GM18858 (cell line): ENCODE data around the gene PTH2.
"Not testable (repeated sequence)": the region's sequence is repeated elsewhere in the genome, so short reads cannot be mapped to it uniquely, and the experiment has no call there.

ENCODE experiments used
- ATAC-seq: cut with Tn5 transposase; IDR thresholded peaks from one replicate; pipeline ENCODE4 v1.9.1; 2021; ENCODE audit not compliant: unreplicated experiment

Gene PTH2

DNA sequence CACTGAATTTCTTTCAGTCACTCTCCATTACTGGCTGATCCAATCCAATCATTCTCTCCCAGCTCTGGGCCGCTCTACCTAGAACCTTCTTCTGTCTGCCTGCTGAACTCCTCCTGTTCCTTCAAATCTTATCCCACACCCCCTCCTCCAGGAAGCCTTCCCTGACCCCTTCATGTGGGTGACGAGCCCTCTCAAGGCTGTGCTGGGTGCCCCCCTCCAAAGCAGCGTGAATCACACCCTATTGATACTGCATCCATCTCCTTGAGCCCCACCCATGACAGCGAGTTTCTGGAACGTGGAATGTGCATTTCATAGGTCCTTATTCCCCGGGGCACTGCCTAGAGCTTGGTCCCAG is 25.2 kb upstream of the PTH2 start:
- no peak for ATAC-seq

DNA sequence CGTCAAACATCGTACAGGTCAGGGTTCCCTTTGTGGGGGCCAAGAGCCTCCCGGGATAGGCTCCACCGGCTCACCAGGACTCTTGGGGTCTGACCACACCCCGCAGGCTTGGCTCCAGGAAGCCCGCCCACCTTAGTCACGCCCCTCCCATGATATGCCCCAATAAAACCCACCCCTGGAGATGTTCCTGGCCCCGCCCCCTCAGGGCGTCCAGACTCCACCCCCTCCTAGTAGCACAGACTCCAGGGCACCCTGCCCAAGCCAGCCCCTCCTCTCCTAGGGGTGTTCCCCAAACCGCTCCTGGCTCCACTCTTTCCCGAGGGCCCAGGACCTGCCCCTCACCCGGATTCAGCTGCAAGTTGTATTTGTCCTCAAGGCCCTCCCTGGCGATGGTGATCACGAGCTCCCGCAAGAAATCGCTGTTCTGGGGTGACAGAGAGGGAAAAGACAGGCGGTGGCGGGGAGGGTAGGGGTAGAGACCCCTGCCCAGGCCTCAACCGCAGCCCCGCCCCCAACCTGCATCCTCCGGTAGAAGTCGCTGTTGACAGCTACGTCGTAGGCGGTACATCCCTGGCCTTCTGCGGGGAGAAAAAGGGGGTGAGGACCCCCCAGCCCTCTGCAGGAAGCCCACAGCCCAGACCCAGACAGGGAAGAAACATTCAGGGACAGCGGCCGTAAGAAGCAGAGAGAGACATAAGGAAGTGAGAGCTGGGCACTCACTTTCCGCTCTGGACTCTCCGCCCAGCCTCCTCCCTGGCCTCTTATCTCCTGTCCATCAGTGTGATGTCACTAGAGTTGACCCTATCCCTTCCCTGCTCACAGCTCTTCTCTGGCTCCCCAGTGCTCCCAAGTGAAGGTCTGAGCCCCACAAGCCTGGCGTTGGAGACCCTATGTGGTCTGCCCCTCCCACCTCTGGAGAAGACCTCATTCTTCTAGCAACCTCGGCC is 24.5 kb upstream of the PTH2 start:
- no peak for ATAC-seq

DNA sequence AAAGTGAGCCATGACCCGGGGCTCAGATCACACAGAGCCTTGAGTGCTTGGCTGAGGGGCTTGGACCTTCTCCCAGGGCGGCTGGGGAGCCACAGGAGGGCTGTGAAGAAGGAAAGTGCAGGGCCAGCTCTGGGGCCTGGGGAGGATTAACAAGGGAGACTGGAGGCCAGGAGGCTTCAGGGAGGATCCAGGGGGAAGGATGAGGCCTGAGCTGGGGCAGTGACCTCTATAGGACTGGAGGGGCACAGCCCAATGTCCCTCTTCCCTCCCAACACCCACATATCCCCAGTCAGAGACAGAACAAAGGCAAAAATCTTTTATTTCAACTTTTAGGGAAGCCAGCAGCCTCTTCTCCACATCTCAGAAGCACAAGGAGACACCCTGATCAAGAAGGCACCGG is 22.8 kb upstream of the PTH2 start:
- no peak for ATAC-seq

DNA sequence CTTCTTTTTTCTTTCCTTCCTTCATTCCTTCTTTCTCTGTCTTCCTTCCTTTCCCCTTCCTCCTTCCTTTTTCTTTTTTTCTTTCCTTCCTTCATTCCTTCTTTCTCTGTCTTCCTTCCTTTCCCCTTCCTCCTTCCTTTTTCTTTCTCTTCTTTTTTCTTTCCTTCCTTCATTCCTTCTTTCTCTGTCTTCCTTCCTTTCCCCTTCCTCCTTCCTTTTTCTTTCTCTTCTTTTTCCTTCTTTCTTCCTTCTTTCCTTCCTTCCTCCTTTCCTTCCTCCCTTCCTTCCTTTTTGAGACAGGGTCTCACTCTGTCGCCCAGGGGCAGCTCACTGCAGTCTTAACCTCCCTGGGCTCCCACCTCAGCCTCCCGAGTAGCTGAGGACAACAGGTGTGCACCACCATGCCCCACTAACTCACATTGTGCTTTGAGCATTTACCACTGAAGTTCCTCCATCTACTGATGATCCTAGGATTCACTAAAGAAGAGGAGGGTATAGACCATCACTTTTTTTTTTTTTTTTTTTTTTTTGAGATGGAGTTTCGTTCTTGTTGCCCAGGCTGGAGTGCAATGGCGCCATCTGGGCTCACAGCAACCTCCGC is 21.0 kb upstream of the PTH2 start:
- ATAC-seq: not testable (repeated sequence)

DNA sequence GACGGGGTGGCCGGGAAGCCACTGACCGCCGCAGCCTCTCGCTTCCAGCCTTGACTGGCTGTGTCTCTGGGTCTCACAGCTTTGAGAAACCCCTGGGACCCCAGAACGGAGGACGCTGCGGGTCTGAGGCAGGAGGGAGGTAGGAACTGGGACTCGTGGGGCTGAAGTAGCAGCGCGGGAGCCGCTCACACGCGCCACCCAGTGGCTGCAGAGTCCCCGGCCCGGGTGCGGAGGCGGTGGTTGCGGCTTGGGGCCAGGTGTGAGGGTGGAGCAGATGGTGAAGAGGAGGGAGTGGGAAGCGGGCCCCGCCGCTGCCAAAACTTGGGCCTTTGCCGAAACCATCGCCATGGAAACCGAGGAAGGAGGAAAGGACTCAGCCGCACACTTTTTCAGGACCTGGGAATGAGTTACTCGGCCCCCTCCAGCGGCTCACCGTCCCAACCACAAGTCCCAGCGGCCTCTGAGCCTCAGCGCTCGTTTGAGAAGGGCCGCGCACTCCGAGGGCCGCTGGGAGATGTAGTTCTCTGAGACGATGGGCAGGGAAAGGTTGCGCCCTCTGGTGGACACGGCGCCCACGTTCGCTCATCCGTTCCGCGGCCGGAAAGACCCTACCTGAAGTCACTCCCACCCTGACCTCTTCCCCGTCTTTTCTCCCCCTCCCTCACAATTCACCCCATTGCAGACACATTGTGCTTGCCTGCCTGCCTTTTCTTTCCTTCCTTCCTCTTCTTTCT is 20.3 kb upstream of the PTH2 start:
- peak; percentile 59 for ATAC-seq

DNA sequence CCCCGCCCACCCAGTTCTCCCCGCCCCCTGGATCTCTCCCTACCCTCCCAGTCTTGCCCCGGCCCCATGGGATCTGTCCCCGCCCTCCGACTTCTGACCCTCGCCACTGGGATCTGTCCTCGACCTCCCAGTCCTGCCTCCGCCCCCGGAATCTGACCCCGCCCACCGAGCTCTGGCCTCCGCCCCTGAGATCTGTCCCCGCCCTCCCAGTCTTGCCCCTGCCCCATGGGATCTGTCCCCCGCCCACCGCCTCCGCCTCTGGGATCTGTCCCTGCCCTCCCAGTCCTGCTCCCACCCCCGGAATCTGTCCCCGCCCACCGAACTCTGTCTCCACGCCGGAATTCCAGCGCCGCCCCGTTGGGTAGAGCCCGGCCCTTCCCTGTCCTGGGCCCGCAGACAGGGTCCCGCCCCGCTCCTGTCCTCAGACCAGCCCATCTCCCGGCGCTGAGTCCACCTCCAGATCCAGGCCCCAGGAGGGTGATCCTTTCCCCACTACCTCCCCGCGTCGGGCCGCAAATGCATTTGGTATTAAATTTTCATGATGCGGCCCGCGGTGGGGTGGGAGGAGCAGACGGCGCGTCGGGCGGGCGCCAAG is 19.6 kb upstream of the PTH2 start:
- no peak for ATAC-seq

DNA sequence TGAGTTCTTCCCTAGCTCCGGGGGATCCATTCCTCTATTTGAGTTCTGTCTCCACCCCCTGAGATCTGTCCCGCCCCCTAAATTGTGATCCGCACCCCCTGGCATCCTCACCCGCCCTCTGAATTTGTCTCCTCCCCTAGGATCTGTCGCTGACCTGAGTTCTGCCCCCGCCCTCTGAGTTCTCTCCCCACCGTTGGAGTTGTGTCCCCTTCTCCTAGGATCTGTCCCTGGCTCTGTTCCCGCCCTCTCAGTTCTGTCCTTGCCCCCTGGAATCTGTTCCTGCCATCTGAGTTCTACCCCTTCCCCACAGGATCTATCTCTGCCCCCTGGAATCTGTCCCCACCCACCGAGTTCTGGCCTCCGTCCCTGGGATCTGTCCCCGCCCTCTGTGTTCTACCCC is 19.1 kb upstream of the PTH2 start:
- no peak for ATAC-seq

DNA sequence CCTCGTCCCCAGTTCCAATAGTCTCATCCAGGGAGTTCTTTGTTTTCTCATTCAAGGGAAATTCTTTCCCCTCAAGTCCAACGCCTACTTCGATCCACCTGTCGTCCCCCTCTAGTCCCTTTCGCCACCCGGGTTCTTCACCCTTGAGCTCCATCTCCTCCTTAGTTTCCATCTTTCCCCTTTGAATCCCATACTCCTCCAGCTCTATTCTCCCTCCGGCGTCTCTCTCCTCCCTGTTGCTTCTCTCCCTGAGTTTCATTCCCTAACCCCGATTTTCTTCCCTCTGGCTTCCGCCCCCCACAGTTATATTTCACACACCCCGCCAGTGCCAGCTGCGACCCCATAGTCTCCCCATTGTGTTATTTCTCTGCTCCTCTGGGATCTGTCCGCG is 18.7 kb upstream of the PTH2 start:
- ATAC-seq: no peak

DNA sequence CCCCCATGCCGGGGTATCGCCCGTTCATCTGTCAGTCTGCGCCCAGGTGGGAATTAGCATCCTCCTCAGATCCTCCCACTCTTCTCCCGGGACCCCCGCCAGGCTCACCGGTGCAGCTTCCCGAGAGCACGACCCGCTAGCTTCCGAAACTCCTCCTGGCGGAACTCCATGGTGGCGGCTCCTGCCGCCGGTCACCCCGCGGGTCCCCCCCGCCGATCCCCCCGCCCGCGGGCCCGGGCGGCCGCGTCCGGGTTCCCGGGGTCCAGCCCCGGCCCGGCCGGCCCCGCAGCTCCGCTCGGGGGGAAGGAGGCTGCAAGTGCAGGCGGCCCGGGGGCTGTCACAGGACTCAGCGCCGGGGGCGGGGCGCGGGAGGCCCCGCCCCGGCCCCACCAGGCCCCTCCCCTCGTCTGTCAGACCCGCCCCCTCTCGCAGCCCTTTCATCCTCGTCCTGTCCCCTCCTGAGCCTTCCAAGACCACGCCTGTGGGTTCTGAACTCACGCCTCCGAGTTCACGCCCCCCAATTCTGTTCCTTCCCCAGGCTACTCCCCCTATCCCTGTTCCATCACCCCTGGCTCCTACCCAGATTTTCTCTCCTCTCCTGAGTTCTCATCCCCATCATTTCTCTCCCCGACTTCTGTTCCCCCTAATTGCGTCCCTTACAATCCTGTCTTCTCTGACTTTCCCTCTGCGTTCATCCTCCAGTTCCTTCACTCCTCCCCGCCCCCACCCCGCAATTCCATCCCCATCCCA is 18.1 kb upstream of the PTH2 start, which contains the start of gene SLC17A7:
Gene SLC17A7 (minus strand): TSS at position 318 of the 750 bp plus-strand sequence. CDS start 148 bp downstream, at position 170.
- ATAC-seq: no peak

DNA sequence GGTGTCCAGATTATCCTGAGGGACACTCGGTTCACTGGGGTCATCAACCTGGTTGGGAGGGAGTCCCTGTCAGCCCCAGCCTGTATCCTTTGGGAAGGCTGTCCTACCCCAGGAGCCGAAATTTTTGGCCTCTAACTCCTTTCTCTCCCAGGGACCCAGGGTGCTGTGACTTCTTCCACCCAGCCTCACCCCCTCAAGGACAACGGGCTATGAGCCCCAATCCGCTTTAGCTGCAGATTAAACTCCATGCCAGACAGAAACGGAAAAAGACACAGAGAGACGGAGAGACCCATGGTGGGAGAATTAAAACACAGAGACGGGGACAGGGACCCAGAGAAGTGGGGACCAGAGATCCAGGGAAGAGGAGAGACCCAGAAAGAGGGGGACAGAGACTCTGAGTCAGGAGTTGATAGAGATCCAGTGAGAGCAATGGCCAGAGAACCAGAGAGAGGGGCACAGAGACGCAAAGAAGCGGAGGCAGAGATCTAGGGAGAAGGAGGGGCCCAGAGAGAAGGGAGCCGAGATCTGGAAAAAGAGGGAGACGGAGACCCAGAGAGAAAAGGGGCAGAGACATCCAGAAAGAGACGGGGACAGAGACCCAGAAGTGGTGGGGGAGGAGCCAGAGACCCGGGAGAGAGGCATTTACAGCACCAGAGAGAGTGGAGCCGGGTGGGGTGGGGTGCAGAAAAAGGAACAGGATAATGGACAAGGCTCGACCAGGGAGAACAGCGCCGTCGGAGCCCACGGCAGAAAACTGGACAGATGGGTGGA is 17.4 kb upstream of the PTH2 start:
- no peak for ATAC-seq

DNA sequence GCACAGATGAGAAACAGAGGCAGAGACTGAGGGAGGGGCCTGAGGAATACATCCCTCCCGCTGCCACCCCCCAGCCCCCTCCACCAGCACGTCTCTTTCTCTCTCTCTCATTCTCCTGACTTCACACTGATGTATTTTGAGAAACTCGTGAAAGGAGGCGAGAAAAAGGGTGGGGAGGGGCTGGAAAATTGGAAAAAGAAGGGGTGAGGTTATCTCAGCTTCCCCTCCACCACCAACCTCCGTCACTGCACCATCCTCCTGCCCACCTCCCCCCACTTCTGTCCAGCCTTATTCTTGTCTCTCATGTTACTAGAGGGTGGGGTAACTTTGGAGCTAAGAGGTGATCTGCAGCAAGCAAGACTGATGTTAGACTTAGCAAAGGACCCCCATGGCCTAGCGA is 16.6 kb upstream of the PTH2 start:
- no peak for ATAC-seq

DNA sequence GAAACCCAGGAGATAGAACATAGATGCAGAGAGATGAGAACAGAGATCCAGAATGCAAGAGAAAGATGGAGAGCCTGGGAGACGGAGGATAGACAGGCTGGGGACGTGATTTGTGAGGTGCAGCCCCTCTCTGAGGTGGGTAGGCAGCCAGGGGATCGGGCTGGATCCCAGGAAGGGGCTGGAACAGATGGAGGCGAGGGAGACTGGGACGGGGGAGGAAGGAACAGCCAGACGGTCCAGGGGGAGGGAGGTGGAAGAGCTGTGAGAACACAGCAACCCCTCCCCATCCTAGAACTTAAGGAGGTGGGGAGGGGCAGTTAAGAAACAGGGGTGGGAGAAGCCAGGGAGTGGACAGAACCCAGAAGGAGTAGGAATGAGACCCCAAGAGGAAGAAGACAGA is 15.0 kb upstream of the PTH2 start:
- no peak for ATAC-seq

DNA sequence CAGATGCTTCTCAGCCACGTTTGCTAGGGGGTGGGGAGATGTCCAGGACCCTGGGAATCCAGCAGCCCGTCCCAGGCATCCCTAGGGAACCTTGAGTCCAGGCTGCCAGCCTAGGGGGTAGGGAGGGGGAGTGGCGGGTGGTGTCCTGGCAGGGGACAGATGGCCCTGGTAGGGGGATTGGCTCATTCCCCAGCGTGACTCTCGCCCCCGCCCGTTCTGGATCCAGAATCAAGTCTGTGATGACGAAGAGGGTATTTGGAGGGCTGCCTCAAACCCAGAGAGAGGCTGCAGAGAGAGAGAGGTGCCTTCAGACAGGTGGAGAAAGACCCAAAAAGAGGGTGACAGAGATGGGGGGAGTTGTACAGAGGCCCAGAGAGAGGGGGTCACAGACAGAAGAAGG is 14.0 kb upstream of the PTH2 start:
- no peak for ATAC-seq

DNA sequence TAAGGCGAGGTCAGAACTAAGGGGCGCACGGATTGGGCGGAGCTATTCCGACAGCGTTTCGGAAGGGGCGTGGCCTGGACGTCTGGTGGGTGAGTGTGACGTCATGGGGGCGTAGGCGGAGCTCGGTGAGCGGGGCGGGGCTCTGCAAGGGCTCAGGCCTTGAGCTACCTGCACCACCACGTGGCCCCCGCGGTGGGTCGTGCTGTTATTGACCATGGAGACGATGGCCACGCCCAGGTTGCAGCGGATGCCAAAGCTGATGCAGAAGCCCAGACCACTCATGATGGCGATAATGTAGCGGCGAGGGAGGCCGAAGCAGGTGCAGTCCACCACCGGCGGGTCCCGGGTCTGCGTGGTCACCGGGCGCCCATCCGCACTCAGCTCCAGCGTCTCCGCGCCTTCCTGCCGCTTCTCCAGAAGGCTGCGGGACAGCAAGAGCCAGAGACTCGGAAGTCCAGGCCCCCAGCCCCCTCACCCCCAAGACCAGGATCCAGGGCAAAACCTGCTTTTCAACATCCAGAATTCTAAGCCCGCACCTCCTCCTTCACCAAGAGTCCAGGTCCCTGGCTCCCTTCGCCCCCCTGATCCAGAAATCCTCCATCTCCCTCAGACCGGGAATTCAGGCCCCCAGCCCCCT is 13.3 kb upstream of the PTH2 start:
- ATAC-seq: no peak

DNA sequence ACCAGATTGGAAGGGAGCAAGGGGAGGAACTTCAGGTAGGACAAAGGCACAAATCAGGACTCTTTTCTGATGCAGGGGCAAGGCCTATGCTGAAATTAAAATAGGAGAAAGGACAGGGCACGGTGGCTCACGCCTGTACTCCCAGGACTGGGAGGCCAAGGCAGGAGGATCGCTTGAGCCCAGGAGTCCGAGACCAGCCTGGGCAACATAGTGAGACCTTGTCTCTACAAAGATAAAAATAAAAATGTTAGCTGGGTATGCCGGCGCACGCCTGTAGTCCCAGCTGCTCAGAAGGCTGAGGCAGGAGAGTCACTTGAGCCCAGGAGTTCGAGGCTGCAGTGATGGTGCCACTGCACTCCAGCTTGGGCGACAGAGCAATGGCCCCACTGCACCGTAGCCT is 12.4 kb upstream of the PTH2 start:
- ATAC-seq: no peak

DNA sequence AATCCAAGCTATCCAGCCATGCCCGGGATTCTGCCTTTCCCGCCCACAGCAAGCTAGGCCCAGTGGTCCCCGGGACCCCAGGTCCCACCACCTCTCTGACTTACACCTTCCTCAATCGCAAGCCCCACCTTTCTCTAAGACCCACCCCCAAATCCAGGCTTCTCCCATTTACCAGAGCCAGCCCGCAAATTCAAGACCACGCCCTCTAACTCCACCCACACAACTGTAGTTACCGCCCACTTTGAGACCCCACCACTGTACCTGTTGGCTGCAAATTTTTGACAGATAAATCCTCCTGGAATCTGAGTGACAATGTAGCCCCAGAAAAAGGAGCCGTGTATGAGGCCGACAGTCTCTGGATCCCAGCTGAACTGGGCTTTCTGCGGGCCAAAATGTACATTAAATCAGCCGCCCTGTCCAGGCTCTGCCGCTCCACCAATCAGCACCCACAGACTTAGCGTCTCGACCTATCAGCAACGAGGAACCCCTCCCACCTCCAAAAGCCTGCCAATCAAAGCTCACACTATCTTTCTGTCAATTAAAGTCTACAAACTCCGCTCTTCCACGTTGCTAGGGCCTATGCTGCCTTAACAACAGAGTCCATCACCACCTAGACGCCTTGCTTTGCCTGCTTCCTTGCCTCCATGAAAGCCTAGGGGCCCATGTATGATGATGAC is 11.8 kb upstream of the PTH2 start:
- no peak for ATAC-seq

DNA sequence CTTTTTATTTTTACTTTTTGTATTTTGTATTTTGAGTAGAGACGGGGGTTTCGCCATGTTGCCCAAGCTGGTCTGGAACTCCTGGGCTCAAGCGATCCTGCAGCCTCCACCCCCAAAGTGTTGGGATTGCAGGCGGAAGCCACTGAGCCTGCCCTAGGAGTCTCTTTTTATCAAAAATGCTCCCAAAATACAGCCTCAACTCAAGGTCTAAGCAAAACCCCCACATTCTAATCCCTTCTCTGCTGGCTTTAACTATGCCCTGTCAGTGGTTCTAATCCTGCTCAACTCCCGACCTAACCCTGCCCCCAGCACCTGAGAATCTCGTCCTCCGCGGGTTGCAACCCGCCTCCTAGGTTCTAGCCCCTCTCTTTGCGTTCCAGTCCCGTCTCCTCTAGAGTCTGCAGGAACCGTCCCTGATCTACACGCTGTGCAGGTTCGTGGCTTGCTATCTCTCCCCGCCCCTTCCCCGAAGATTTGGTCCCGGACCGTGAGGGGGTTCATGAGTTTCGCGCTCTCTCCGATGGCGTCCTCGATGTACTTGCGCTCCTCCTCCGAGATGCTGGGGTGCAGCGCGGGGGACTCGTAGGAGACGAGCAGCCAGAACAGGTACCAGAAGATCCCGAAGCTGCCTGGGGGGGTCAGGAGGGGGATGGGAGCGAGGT is 10.1 kb upstream of the PTH2 start:
- no peak for ATAC-seq
